ENCODE measurements around the gene ABCB7. TPM values are rescaled to one million over a fixed set of nuclear protein-coding genes. Genes with fewer than 3 reads are reported as not detected.

The ABCB7 gene
- total RNA-seq, 1 donor from 2014 or later, result 59.0 TPM

GRCh38 chrX:75156531-75156945 is 455 bp upstream of the ABCB7 start:
- no peak for TF ChIP-seq CTCF (IDR thresholded peaks at IDR 0.05; ENCODE audit: unreplicated experiment)
- H3K27ac Mint-ChIP-seq (ENCODE audit: unreplicated experiment), result peak overlapping the region; percentile 99
- H3K9me3 Mint-ChIP-seq (ENCODE audit: unreplicated experiment), result no peaks in the 10 kb centered on the region
- H3K27me3 Mint-ChIP-seq (ENCODE audit: unreplicated experiment), result peaks cover 2% of the 10 kb centered on the region
- no peak for DNase-seq (ENCODE audit: low spot score)
- no peaks in the 10 kb centered on the region for H3K36me3 Mint-ChIP-seq (ENCODE audit: low read depth, unreplicated experiment)
- peaks cover 26% of the 10 kb centered on the region for H3K4me1 Mint-ChIP-seq (ENCODE audit: unreplicated experiment)
- peak overlapping the region; percentile 97 for H3K4me3 Mint-ChIP-seq (ENCODE audit: unreplicated experiment)

GRCh38 chrX:75155447-75155826 is 646 bp downstream of the ABCB7 start:
- H3K9me3 Mint-ChIP-seq (ENCODE audit: unreplicated experiment), result no peaks in the 10 kb centered on the region
- H3K27me3 Mint-ChIP-seq (ENCODE audit: unreplicated experiment), result peaks cover 2% of the 10 kb centered on the region
- H3K27ac Mint-ChIP-seq (ENCODE audit: unreplicated experiment), result peak overlapping the region; percentile 99
- peaks cover 26% of the 10 kb centered on the region for H3K4me1 Mint-ChIP-seq (ENCODE audit: unreplicated experiment)
- DNase-seq (ENCODE audit: low spot score), result no peak
- no peak for TF ChIP-seq CTCF (IDR thresholded peaks at IDR 0.05; ENCODE audit: unreplicated experiment)
- peak overlapping the region; percentile 97 for H3K4me3 Mint-ChIP-seq (ENCODE audit: unreplicated experiment)
- H3K36me3 Mint-ChIP-seq (ENCODE audit: low read depth, unreplicated experiment), result no peaks in the 10 kb centered on the region

DNA sequence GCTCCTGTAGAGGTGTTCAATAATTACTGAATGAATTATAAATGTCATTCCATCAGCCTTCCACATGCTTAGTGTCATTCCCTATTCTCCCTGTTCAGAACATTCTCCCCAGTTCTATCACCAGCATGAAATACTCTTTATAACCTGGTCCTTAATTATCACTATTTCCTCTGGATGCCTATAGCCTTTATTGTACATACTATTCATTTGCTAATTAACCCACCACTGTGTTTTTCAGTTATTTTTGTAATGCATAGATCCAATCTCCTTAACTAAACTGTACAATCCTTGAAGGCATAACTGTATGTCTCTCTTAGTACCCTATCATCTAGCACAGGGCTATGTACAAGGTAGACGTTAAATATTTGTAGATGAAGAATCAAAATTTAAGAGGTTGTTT is 1.2 kb downstream of the ABCB7 start:
- H3K9me3 Mint-ChIP-seq (ENCODE audit: unreplicated experiment), result no peaks in the 10 kb centered on the region

GRCh38 chrX:75151827-75152592 is 4.1 kb downstream of the ABCB7 start:
- H3K4me3 Mint-ChIP-seq (ENCODE audit: unreplicated experiment), result no peak overlapping the region
- TF ChIP-seq CTCF (IDR thresholded peaks at IDR 0.05; ENCODE audit: unreplicated experiment), result no peak

More for the DNA sequence above, 1.2 kb downstream of the ABCB7 start:
- H3K36me3 Mint-ChIP-seq (ENCODE audit: low read depth, unreplicated experiment), result no peaks in the 10 kb centered on the region
- H3K27ac Mint-ChIP-seq (ENCODE audit: unreplicated experiment), result peak overlapping the region; percentile 91
- peak overlapping the region; percentile 97 for H3K4me3 Mint-ChIP-seq (ENCODE audit: unreplicated experiment)
- peaks cover 26% of the 10 kb centered on the region for H3K4me1 Mint-ChIP-seq (ENCODE audit: unreplicated experiment)
- TF ChIP-seq CTCF (IDR thresholded peaks at IDR 0.05; ENCODE audit: unreplicated experiment), result no peak
- no peak for DNase-seq (ENCODE audit: low spot score)
- peaks cover 2% of the 10 kb centered on the region for H3K27me3 Mint-ChIP-seq (ENCODE audit: unreplicated experiment)

GRCh38 chrX:75149654-75150053 is 6.4 kb downstream of the ABCB7 start:
- no peak for TF ChIP-seq CTCF (IDR thresholded peaks at IDR 0.05; ENCODE audit: unreplicated experiment)

More at GRCh38 chrX:75151827-75152592, 4.1 kb downstream of the ABCB7 start:
- no peaks in the 10 kb centered on the region for H3K9me3 Mint-ChIP-seq (ENCODE audit: unreplicated experiment)
- peaks cover 5% of the 10 kb centered on the region for H3K36me3 Mint-ChIP-seq (ENCODE audit: low read depth, unreplicated experiment)
- peaks cover 17% of the 10 kb centered on the region for H3K4me1 Mint-ChIP-seq (ENCODE audit: unreplicated experiment)
- H3K27ac Mint-ChIP-seq (ENCODE audit: unreplicated experiment), result no peak overlapping the region
- peaks cover 2% of the 10 kb centered on the region for H3K27me3 Mint-ChIP-seq (ENCODE audit: unreplicated experiment)
- DNase-seq (ENCODE audit: low spot score), result no peak

More at GRCh38 chrX:75149654-75150053, 6.4 kb downstream of the ABCB7 start:
- no peak for DNase-seq (ENCODE audit: low spot score)
- Mint-ChIP-seq H3K36me3 (ENCODE audit: low read depth, unreplicated experiment) (peaks cover 5% of the 10 kb centered on the region), H3K27ac (ENCODE audit: unreplicated experiment) (no peak overlapping the region), H3K9me3 (ENCODE audit: unreplicated experiment) (no peaks in the 10 kb centered on the region), H3K4me1 (ENCODE audit: unreplicated experiment) (peaks cover 4% of the 10 kb centered on the region), H3K27me3 (ENCODE audit: unreplicated experiment) (no peaks in the 10 kb centered on the region), H3K4me3 (ENCODE audit: unreplicated experiment) (no peak overlapping the region)

Data from endothelial cell (in vitro differentiated cells).